Measurements from ENCODE around the gene EMC10. TPM values are rescaled to one million over a fixed set of nuclear protein-coding genes. Genes with fewer than 3 reads are reported as not detected.

EMC10 gene
- polyA plus RNA-seq, 1 experiment, result 45.4 TPM

DNA sequence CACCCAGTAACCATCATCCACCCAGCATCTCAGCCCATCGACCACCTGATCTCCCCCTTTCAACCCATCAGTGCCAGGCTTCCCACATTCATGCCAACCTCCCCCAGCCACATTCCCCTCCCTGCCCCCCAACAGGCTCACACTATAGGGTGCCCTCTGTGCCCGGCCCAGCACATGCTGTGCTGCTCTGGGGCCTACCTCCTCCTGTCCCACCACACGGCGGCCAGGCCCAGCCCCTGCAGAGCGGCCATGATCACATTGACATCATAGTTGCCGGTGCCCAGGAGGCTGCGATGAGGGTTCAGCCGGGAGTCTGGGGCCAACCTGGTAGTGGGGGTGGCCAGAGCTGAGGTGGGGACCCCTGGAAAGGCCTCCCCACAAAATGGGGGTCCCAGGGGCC is 31.1 kb downstream of the EMC10 start:
- CTCF ChIA-PET, result no interaction called here
- TF ChIP-seq, protein P1, sequence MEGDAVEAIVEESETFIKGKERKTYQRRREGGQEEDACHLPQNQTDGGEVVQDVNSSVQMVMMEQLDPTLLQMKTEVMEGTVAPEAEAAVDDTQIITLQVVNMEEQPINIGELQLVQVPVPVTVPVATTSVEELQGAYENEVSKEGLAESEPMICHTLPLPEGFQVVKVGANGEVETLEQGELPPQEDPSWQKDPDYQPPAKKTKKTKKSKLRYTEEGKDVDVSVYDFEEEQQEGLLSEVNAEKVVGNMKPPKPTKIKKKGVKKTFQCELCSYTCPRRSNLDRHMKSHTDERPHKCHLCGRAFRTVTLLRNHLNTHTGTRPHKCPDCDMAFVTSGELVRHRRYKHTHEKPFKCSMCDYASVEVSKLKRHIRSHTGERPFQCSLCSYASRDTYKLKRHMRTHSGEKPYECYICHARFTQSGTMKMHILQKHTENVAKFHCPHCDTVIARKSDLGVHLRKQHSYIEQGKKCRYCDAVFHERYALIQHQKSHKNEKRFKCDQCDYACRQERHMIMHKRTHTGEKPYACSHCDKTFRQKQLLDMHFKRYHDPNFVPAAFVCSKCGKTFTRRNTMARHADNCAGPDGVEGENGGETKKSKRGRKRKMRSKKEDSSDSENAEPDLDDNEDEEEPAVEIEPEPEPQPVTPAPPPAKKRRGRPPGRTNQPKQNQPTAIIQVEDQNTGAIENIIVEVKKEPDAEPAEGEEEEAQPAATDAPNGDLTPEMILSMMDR (IDR thresholded peaks at IDR 0.05; ENCODE audit: low read depth, low read length), result no peak

DNA sequence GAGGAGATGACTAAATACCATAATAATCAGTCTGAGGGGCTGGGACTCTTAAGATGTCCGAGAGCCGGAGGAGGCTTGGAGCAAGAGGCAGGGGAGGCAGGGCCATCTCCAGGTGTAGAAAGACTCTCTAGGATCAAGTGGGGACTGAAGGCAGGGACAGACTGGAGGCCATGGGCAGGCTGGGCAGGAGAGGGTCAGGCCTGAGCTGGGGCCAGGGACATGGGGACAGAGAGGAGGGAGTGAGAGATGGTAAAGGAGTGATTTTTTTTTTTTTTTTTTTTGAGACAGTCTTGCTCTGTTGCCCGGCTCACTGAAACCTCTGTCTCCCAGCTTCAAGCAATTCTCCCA is 32.5 kb downstream of the EMC10 start:
- DNase-seq (ENCODE audit: low read depth, low spot score), result no peak
- no peak overlapping the region for H3K27ac ChIP-seq (ENCODE audit: low read depth, low read length)
- H3K4me3 ChIP-seq (ENCODE audit: low read depth, low read length), result no peak overlapping the region
- POLR2A ChIA-PET, result interaction anchor here (0.7 to 0.8 kb wide), 3 partner anchors 21 to 47 kb away, joined by 3 to 7 read pairs (median 5); no protein-coding TSS in a partner anchor
- CTCF ChIA-PET, result interaction anchor here (0.9 kb wide), 1 partner anchor 140 kb away, joined by 4 read pairs; no protein-coding TSS in a partner anchor
- no peaks in the 10 kb centered on the region for H3K27me3 ChIP-seq (ENCODE audit: control insufficient read depth, insufficient read depth, low read length)
- no peaks in the 10 kb centered on the region; the same call in 1 of the 2 replicates for H3K9me3 ChIP-seq (ENCODE audit: control insufficient read depth, insufficient read depth, low read length)
- TF ChIP-seq, protein P1 (IDR thresholded peaks at IDR 0.05; ENCODE audit: low read depth, low read length), result no peak

More for the DNA sequence above, 31.1 kb downstream of the EMC10 start:
- POLR2A ChIA-PET, result no interaction called here
- Histone ChIP-seq H3K27ac (ENCODE audit: low read depth, low read length) (no peak overlapping the region), H3K4me3 (ENCODE audit: low read depth, low read length) (no peak overlapping the region), H3K9me3 (ENCODE audit: control insufficient read depth, insufficient read depth, low read length) (no peaks in the 10 kb centered on the region; the same call in 1 of the 2 replicates), H3K27me3 (ENCODE audit: control insufficient read depth, insufficient read depth, low read length) (no peaks in the 10 kb centered on the region)
- DNase-seq (ENCODE audit: low read depth, low spot score), result no peak

DNA sequence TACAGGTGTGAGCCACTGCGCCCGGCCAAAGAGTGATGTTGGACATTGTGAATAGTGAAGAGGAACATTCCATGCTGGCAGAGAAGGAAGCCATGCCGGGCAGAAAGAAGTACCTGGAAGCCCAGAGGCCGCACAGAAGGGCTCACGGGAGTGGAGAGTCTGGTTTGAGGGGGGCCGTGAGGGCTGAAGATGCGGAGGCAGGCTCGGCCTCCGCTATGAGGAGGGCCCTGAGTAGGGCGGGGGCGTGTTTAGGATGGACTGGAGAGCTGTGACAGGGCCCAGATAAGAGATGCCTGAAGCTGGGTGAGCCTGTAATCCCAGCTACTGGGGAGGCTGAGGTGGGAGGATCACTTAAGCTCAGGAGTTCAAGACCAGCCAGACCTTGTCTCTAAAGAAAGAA is 33.1 kb downstream of the EMC10 start:
- Histone ChIP-seq H3K27ac (ENCODE audit: low read depth, low read length) (no peak overlapping the region), H3K4me3 (ENCODE audit: low read depth, low read length) (no peak overlapping the region), H3K27me3 (ENCODE audit: control insufficient read depth, insufficient read depth, low read length) (no peaks in the 10 kb centered on the region), H3K9me3 (ENCODE audit: control insufficient read depth, insufficient read depth, low read length) (no peaks in the 10 kb centered on the region; the same call in 1 of the 2 replicates)
- CTCF ChIA-PET, result interaction anchor here (0.9 kb wide), 1 partner anchor 141 kb away, joined by 4 read pairs; no protein-coding TSS in a partner anchor
- TF ChIP-seq, protein P1 (IDR thresholded peaks at IDR 0.05; ENCODE audit: low read depth, low read length), result no peak
- DNase-seq (ENCODE audit: low read depth, low spot score), result no peak
- POLR2A ChIA-PET, result interaction anchor here (0.7 kb wide), 1 partner anchor 46 kb away, joined by 7 read pairs; no protein-coding TSS in a partner anchor

DNA sequence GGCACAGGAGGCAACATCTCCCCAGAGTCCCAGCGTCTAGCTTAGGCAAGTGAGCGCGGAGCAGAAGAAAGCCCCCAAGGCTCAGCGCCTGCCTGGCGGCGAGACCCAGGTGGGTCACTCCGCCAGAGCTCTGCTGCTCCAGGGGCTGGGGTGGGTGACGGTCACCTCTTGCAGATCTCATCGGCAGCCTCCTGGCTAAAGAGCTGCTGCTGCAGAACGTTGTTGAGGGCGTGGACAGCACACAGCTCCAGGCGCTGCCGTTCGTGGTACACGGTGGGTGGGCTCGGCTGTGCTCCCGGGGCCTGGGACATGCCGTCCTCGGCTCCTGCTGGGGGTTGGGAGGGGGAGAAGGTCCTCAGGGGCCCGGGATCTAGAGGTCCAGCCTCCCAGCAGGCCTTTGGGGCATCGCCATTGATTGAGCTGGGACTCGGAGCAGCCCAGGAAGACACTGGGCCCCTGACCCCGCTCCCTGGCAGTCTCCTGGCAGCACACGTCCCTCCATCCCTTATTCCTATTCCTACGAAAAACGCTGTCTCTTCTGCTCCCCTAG is 33.9 kb downstream of the EMC10 start:
- TF ChIP-seq, protein P1 (IDR thresholded peaks at IDR 0.05; ENCODE audit: low read depth, low read length), result no peak
- DNase-seq (ENCODE audit: low read depth, low spot score), result no peak
- H3K4me3 ChIP-seq (ENCODE audit: low read depth, low read length), result peak overlapping the region; percentile 94
- POLR2A ChIA-PET, result no interaction called here
- H3K27me3 ChIP-seq (ENCODE audit: control insufficient read depth, insufficient read depth, low read length), result no peaks in the 10 kb centered on the region
- H3K27ac ChIP-seq (ENCODE audit: low read depth, low read length), result no peak overlapping the region
- H3K9me3 ChIP-seq (ENCODE audit: control insufficient read depth, insufficient read depth, low read length), result no peaks in the 10 kb centered on the region; the same call in 1 of the 2 replicates
- CTCF ChIA-PET, result interaction anchor here (1.3 to 1.5 kb wide), 2 partner anchors 142 to 153 kb away, joined by 4 to 6 read pairs; no protein-coding TSS in a partner anchor

DNA sequence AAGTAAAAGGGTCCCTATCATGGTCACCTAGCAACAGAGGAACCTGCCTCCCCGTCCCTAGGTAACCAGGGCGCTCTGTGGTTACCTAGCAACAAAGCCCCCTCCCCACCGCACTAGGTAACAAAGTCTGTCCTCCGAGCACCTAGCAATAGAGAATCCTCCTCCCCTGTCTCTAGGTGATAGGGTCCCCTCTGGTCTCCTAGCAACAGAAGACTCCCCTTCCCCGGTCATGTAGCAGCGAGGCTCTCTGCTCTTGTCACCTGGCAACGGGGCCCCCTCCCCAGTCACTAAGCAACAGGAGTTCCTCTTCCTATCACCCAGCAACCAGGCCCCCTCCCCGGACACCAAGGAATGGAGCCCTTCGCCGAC is 34.4 kb downstream of the EMC10 start:
- ChIA-PET CTCF (interaction anchor here (1.3 to 2.6 kb wide), 3 partner anchors 46 to 153 kb away, joined by 4 to 12 read pairs (median 6); no protein-coding TSS in a partner anchor), POLR2A (interaction anchor here (0.8 to 1.2 kb wide), 6 partner anchors 18 to 294 kb away, joined by 3 to 7 read pairs (median 3); partner anchors contain the start of genes EMC10, GARIN5A and NR1H2)
- no peaks in the 10 kb centered on the region; the same call in 1 of the 2 replicates for H3K9me3 ChIP-seq (ENCODE audit: control insufficient read depth, insufficient read depth, low read length)
- H3K4me3 ChIP-seq (ENCODE audit: low read depth, low read length), result peak overlapping the region; percentile 94
- TF ChIP-seq, protein P1 (IDR thresholded peaks at IDR 0.05; ENCODE audit: low read depth, low read length), result no peak
- no peak for DNase-seq (ENCODE audit: low read depth, low spot score)
- H3K27ac ChIP-seq (ENCODE audit: low read depth, low read length), result peak overlapping the region; percentile 47
- no peaks in the 10 kb centered on the region for H3K27me3 ChIP-seq (ENCODE audit: control insufficient read depth, insufficient read depth, low read length)
